Erythroblast (primary cell): ENCODE data around the gene KCTD17.

Experiments
- GATA1 ChIP-seq: IDR thresholded peaks from 2 replicates; pipeline ENCODE4 v1.6.1; 2011; ENCODE audit warnings: low read depth, mild to moderate bottlenecking, control low read depth, low read length, moderate library complexity
- POLR2A ChIP-seq: IDR thresholded peaks from 2 replicates; pipeline ENCODE4 v1.6.1; 2011; ENCODE audit warnings: mild to moderate bottlenecking, low read length

DNA sequence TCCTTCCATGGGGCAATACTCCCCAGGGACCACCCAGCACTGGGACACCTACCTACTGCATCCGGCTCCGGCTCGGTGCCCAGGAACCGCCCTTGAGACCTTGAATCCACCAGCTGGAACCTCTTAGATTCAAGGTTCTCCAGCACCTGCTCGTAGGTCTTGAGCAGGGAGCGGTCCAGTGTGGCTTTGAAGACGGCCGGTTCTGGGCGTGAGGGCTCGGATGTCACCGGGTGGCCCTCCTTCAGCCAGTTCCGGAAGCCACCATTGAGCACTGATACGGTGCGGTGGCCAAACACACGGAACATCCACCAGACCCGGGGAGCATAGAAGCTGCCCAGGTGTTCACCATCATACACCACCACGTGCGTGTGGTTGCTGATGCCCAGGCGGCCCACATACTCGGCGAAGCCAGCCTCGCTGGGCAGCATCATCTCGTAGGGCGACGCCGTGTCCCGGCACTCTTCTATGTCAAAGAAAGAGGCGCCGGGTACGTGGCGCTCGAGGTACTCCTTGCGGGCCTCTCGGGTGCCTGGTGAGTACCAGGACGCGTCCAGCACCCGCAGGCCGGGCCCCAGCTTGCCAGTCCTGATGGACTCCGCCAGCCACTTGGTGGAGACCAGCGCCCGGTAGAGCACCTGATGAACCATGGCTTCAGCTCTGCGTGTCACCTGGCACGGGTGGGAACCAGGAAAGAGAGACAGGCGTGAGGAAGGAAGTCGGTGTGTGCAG is 33.3 kb upstream of the KCTD17 start:
- TF ChIP-seq POLR2A (no peak), GATA1 (no peak)
